ENCODE data around the gene HMG20A.
A peak's percentile ranks its signal among the peaks of the same experiment; 100 is the strongest.
"Not testable (repeated sequence)": the region's sequence is repeated elsewhere in the genome, so short reads cannot be mapped to it uniquely, and the experiment has no call there.

The HMG20A gene

GRCh38 chr15:77420610-77421369, at the start of gene HMG20A:
TSS of gene HMG20A (plus strand) at chr15:77420888. CDS start at chr15:77458408, 37,520 bp downstream.
- peak; percentile 63 to 64 for DNase-seq

GRCh38 chr15:77371850-77372563, 48.7 kb upstream of the HMG20A start:
- no peak for DNase-seq

DNA sequence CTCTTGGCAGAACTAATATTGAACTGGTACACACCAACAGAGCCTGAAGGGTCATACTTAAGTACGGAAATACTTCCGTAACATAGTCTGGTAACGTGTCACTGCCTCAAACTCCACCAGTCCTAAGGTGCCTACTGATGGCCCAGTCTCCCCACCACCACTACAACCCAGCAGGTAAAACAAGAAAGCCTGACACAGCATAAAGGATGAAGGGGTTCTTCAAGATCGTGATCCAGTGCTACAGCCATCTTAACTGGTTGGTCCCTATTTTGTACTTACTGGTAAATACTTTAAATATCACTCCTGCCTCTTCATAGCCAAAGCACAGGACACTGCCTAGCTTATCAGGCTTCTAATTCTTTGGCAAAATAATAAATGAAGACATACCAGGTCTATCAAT, 47.2 kb upstream of the HMG20A start:
- DNase-seq: no peak

DNA sequence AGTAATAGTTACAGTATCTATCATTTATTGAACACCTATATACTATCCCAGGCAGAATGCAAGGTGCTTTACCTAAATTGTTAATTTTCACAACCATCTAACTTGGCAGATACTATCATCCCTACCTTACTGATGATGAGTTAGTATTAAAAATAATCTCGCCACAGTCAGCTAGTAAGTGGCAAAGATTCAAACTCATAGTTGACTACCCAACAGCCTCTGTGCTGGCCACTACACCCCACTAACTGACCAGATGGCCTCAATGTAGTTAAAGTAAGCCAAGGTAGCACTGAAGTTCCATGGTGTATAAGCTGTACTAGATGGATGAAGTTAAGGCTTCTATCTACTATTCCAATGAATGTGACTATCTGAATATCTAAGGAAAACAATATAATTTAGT, 45.6 kb upstream of the HMG20A start:
- DNase-seq: no peak

- no peak for DNase-seq
Measured at GRCh38 chr15:77376770-77377169, 43.9 kb upstream of the HMG20A start.

DNA sequence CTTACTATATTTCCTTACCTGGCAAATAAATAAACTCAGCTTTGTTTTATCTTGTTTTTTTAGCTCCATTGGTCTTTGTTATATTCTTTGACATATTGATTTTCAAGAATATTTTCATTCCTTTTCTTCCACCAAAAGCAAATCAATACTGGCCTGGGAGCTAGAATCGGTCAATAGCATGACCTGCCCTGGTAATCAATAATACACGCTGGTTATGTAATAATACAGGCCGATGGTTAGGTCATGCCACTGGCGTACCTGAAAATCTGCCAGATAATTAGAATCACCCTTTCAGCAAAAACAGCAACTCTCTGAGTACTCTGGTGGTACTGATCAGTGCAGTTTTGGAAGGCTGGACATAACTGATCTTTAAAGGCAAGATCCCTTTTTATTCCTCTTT, 40.7 kb upstream of the HMG20A start:
- DNase-seq: no peak

- no peak for DNase-seq
Measured at GRCh38 chr15:77384086-77384485, 36.6 kb upstream of the HMG20A start.

DNA sequence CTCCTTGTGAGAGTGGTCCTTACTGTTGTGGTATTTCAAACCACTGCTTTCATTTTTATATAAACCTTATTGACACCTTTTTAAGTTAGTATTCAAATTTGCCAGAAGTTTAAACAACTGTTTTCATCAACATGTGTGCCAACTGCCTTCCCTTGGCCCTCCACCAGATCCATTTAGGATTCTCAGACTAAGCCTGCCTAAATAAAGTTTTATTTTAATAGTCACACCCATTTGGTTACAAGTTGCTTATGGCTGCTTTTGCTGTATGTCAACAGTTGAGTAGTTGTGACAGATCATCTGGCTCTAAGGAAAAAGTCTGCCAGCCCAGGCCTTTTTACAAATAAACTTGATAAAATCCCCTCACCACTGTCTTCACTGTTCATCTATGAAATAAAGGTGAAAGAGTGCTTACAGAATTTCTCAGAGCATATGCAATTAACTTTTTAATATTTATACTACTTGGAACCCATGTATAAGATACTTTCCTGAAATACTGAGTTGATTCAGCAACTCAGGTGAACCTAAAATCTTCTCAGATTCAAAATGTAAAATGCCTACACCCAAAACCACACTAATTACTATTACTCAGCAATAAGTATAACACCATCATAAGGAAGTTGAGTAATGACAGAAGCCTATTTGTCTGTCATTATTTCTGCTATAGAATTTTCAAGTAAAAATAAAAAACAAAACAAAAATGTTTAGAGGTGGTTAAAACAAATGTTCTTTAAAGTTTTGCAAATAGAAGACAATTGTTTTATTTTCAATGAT, 35.9 kb upstream of the HMG20A start:
- DNase-seq: no peak

DNA sequence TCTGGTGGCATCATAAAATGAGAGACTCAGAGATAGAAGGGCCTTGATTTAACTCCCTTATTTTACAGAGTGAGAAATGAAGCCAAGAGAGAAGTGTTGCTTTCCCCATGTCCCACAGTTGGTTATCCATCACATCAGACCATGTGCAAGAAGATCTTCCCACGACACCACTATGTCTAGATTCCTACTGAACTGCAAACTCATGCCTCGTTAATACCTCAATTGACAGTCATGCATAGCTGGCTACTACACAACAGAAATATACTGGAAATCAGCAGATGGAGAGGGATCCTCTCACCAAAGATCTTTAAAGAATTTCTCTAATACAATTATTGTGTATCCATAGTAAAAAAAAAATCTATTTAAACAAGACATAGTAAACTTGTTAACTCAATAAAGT, 34.1 kb upstream of the HMG20A start:
- no peak for DNase-seq

DNA sequence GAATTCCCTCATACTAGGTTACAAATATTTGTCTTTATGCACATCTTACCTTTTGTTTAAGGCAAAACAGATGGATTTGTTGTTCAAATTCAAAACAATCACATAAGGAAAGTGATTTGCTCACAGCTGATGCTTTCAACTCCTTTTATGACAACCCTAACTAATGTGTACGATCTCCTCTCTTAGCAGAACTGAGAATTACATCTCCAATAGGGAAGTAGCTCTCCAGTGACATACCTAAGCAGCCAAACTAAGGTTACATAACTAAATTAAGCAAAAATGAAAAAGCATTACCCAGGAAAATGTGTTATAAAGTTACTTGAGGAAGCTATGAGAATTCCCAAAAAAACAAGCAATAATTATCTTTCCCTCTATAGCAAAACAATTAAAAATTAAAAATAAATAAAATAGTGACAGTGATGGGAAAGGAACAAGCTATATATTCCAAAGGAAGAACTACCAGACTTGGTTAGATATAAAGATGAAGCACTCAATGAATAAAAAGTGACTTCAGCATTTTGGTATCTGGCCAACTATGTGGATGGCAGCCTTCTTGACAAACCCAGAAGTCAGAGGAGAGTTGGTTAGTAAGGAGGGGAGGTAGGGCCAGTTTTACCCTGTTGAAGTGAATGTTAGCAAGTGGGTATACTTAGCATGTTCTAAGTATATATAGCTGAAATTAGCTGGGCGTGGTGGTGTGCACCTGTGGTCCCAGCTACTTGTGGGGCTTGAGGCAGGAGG, 33.2 kb upstream of the HMG20A start:
- DNase-seq: no peak

DNA sequence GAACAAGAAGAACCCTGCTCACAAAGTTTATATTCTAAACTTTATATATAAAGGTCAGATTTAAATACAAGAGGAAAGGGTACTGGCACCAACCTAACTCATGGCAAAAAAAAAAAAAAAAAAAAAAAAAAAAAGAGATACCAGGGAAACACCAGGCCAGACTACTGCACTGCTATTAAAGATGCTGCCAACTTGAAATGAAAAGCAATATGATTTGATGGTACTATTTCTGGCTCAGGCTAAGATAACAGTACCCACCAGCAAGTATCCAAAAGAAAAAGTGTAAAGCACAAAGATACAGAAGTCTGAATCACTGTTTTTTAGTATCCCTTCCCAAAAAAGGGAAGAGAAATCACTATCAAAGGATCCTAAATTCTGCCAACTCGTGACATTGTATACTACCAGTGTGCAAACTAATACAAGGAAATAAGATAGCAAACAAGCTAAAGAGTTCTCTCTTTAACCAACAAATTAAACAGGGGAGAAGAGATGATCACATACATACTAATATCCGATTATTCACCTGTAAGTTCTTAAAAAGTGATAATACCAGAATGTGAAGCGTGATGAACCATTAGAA, 29.2 kb upstream of the HMG20A start:
- DNase-seq: no peak

GRCh38 chr15:77392762-77393470, 27.8 kb upstream of the HMG20A start:
- DNase-seq: no peak

GRCh38 chr15:77393471-77393840, 27.2 kb upstream of the HMG20A start:
- DNase-seq: no peak

- no peak for DNase-seq
Measured at GRCh38 chr15:77395013-77395774, 25.5 kb upstream of the HMG20A start.

DNA sequence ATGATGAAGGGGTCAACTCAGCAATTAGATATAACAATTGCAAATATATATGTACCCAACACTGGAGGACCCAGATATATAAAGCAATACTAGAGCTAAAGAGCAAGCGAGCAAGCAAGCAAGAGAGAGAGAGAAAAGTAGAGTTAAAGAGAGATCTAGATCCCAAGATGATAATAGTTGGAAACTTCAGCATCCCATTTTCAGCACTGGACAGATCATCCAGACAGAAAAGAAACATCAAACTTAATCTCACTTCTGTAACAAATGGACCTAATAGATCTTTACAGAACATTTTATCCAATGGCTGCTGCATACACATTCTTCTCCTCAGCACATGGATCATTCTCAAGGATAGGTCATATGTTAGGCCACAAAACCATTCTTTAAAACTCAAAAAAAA, 24.0 kb upstream of the HMG20A start:
- DNase-seq: no peak

DNA sequence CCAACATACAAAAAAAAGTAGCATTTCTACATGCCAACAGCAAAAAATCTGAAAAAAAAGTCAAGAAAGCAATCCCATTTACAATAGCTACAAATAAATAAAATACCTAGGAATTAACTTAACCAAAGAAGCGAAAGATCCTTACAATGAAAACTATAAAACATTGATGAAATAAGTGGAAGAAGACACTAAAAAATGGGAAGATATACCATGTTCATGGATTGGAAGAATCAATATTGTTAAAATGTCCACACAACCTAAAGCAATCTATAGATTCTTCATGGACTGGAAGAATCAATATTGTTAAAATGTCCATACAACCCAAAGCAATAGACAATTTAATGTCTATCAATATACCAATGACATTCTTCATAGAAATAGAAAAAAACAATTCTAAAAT, 21.8 kb upstream of the HMG20A start:
- DNase-seq: no peak

GRCh38 chr15:77400258-77400657, 20.4 kb upstream of the HMG20A start:
- DNase-seq: no peak

- DNase-seq: no peak
Measured at GRCh38 chr15:77402740-77403379, 17.8 kb upstream of the HMG20A start.

DNA sequence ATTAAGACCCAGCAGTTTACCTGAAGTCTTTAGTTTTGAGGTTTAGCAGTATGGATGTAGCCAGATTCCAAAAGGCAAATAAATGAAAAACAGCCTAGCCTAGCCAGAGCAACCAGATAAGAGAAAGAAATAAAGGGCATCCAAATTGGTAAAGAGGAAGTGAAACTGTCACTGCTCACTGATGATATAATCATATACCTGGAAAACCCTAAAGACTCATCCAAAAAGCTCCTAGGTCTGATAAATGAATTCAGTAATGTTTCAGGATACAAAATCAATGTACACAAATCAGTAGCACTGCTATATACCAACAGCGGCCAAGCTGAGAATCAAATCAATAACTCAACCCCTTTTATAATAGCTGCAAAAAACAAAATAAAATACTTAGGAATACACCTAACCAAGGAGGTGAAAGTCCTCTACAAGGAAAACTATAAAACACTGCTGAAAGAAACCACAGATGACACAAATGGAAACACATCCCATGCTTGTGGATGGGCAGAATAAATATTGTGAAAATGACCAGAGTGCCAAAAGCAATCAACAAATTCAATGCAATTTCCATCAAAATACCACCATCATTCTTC, 14.4 kb upstream of the HMG20A start:
- not testable (repeated sequence) for DNase-seq

DNA sequence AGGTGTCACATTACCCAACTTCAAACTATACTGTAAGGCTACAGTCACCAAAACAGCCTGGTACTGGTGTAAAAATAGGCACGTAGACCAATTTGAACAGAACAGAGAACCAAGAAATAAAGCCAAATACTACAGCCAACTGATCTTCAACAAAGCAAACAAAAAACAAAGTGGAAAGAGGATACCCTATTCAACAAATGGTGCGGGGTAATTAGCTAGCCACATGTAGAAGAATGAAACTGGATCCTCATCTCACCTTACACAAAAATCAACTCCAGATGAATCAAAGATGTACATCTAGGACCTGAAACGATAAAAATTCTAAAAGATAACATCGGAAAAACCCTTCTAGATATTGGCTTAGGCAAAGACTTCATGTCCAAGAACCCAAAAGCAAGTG, 13.8 kb upstream of the HMG20A start:
- DNase-seq: no peak

Measured in stimulated activated CD4-positive, alpha-beta T cell treated with anti-CD3 and anti-CD28 coated beads, Interleukin-2, amount 100 ng/mL, for 24 hours (primary cell).